HG03442 (cell line): Measurements from ENCODE around the gene ZNF555.
A peak's percentile ranks its signal among the peaks of the same experiment; 100 is the strongest.
"Not testable (repeated sequence)": the region's sequence is repeated elsewhere in the genome, so short reads cannot be mapped to it uniquely, and the experiment has no call there.

Experiments
- ATAC-seq: cut with Tn5 transposase; IDR thresholded peaks from one replicate; pipeline ENCODE4 v1.9.1; 2021; ENCODE audit warnings: mild to moderate bottlenecking, moderate library complexity; ENCODE audit not compliant: unreplicated experiment

Gene ZNF555

DNA sequence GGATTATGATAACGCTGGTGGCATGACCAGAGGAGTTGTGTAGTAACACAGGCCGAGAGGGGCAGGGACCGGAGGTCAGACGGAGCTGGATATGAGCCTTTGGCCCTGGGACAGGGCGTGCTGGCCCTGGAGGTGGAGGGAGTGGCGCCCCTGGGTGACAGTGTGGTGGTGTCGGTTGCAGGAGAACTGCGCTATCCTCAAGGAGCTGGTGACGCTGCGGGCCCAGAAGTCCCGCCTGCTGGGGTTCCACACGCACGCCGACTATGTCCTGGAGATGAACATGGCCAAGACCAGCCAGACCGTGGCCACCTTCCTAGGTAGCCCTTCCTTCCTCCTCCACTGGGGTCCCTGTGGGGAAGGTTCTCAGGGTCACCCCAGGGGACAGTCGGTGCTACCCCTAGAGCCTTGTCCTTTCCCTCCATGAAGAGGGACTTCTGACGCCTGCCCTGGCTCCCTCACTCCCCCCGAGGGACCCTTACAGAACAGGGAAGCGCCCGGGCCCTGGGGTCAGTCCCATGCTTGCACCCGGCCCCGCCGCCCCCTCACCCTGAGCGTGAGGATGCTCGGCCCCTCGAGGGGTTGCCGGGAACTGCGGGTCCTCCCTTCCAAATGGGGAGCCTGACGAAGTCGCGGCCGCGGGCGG is 34.4 kb upstream of the ZNF555 start:
- no peak for ATAC-seq

- ATAC-seq = no peak
These were observed 33.7 kb upstream of the ZNF555 start for GRCh38 chr19:2807379-2808128.

- no peak for ATAC-seq
These were observed 32.9 kb upstream of the ZNF555 start for GRCh38 chr19:2808129-2808941.

DNA sequence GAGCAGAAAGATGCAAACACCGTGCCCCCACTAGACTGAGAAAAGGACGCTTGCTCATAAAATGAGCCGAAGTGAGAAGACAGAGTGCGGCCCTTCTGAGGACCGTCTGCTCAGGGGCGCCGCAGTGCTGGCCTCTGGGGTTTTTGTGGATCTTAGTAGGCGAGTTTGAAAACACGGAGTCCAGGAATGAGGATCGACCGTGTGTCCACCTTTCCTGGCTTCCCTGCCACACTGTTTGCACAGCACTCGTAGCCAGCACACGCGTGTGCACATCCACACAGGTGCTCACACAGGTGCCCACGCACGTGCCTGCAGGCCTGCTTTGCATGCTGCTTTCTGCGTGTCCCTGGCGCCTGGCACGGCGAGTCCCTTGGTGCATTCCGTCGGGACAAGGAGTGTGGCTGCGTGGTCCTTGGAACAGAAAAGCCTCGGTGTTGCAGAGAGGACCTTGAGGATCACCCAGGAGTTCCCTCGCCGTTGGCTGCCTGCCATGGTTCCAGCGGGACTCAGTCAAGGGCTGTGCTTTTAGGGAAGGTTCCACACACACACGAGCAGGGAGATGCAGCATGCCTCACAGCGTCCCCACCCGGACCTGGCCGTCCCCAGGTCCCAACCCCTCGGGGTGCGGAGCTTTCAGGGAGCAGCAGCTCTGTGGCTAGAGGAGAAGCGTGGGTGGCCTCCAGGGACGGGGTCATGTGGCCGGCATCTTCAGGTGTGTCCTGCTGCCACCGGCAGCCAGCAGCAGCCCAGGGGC is 31.7 kb upstream of the ZNF555 start:
- no peak for ATAC-seq

GRCh38 chr19:2810141-2811091 is 30.9 kb upstream of the ZNF555 start:
- no peak for ATAC-seq

DNA sequence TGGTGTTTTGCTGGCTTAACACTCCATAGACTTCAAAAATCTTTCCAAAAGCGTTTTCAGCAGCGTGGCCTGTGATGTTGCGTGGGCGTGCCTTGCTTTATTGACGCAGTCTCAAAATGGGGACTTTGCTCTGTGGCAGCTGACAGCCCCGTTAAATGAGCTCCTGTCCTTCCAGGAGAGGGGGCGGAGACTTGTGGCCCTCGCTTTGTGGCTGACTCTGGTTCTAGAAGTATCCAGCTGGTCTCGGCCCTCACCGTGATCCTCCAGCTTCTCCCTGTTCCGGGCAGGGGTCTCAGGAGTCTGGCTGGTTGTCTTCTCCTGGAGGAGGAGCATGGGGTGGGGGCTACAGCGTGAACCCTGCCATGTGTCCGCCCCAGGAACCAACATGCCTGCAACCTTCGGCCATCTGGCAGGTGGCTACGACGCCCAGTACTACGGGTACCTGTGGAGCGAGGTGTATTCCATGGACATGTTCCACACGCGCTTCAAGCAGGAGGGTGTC is 30.0 kb upstream of the ZNF555 start:
- no peak for ATAC-seq

GRCh38 chr19:2811735-2812413 is 29.4 kb upstream of the ZNF555 start:
- ATAC-seq = no peak

GRCh38 chr19:2812414-2813234 is 28.7 kb upstream of the ZNF555 start:
- no peak for ATAC-seq

DNA sequence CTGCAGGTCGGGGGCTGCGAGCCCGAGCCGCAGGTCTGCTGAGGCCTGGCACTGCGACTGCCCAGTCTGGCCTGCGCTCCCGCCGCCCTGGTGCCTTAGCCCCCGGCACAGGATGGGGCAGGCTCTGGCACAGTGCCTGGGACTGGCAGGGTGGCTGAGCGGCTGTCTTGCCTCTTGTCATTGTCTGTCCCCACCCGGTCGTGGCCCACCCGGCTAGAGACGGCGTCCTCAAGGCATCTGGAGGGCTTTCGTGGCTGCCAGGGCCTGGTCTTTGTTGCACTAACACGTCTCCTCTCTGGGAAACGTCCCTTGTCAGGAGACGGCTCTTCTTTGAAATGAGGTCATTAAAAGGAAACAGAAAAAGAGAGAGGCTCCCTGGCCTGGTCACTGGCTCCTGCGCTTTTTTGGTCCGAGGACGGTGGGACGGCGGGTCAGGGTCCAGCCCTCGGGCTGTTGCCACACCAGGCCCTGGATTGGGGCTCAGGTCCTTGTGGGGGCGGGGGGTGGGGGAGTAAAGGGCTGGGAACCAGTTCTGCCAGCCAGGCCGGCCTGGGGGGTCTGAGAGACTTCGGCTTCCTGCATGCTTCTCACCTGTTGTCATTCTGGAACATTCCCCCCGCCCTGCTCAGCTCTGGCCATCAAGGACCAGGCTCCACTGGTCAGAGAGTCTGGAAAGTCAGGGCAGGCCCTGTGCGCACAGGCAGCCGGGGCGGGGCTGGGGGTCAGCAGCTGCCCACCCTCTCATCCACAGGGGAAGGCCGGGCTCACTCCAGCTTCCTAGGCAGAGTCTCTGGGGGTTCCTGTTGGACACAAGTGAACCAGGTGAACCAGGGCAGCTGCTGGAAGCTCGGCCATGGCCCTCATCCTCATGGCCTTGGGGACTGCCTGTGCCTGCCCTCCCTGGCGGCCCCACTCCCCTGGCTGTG is 27.8 kb upstream of the ZNF555 start:
- ATAC-seq = no peak

GRCh38 chr19:2814426-2814825 is 26.8 kb upstream of the ZNF555 start:
- no peak for ATAC-seq

GRCh38 chr19:2815191-2815614 is 26.1 kb upstream of the ZNF555 start:
- ATAC-seq = no peak

DNA sequence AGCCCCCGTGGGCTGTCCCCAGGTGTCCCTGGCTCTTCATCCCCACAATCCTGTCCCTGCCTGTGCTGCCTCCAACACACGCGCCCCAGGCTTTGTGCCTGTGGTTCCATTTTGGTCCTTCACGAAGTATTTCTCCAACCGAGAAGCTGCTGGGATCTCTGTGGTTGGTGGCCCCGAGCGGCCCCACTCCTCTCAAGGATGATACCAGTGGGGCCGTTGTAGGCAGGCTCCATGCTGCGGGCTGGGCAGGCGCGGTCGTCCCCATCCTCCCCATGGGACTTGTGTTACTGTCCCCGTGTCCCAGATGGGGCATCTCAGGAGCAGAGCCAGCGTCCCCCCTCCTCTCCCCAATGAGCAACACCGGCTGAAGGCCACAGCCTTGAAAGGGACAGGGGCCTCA is 25.4 kb upstream of the ZNF555 start:
- no peak for ATAC-seq

GRCh38 chr19:2816641-2817040 is 24.6 kb upstream of the ZNF555 start:
- no peak for ATAC-seq

GRCh38 chr19:2817237-2817829 is 23.9 kb upstream of the ZNF555 start:
- not testable (repeated sequence) for ATAC-seq

DNA sequence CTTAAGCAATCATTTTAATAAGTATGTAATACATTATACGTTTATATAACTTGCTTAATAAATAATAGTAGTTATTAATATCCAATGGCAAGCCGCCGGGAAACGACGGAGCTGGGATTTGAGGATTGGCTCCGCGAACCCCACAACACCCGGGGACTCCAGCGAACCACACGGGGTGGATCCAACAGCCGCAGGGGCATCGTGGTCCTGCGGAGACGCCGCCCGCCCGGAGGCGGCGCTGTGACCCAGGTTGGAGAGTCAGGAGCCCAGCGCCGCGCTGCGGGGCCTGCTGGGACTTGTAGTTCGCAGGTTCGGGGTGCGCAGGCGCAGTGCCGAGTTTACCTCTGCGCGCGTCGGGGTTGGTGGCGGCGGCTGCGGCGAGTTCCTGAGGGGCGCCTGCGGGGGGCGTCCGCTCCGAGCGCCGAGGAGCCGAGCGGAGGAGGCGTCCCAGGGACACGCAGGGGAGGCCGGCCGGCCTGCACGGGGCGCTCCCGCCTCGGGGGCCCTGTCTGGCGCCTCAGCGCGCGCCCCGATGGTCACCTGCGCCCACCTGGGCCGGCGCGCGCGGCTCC is 21.6 kb upstream of the ZNF555 start, which contains the start of gene ZNF554:
ZNF554 (plus strand) TSS at position 329 of the 572 bp plus-strand sequence; CDS start at position 533, 204 bp downstream.
- peak; percentile 89 for ATAC-seq

DNA sequence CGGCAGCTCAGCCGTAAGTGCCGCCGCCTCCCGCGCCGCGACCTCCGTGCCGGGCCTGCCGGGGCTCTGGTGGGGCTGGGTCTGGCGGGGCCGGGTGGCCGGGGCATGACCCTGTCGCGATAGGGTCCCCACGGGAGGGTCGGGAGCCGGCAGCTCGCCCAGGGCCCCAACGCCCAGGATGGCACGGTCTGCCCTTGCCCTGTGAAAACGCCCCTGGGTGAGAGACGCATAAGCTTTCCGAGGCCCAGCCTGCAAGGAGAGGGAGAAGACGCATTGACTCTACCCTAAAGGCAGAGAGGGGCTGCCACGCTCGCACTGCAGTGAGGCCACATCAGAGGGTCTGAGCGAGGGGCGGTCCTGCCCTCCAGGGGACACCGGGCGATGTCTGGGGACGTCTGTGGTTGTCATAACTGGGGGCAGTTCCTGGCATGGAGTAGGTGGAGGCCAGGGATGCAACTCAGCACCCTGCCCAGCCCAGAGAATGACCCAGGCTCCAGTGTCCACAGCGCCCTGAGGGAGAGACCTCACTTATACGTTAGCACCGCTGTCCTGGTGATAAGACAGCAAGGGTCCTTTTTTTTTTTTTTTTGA is 21.1 kb upstream of the ZNF555 start:
- ATAC-seq = peak; percentile 9
